ENCODE data around the gene NOP56.
"Not testable (repeated sequence)": the region's sequence is repeated elsewhere in the genome, so short reads cannot be mapped to it uniquely, and the experiment has no call there.

NOP56 gene

GRCh38 chr20:2694519-2694918 is 42.1 kb downstream of the NOP56 start:
- peaks cover 18% of the 10 kb centered on the region for H3K4me1 ChIP-seq (ENCODE audit: control insufficient read depth, insufficient read depth, low read length)
- peaks cover 0 to 2% of the 10 kb centered on the region in 2 donors for H3K27me3 ChIP-seq (ENCODE audit: control insufficient read depth in 1 of 2, insufficient read depth in 2 of 2, low read length in 2 of 2)
- H3K4me3 ChIP-seq (ENCODE audit: low read length in 2 of 2): no peak overlapping the region
- H3K27ac ChIP-seq (ENCODE audit: low read length): no peak overlapping the region
- no peak overlapping the region for H3K9ac ChIP-seq (ENCODE audit: low read length in 2 of 2)
- H3K9me3 ChIP-seq (ENCODE audit: control insufficient read depth in 2 of 2, low read length in 2 of 2): no peaks in the 10 kb centered on the region
- H3K36me3 ChIP-seq (ENCODE audit: control insufficient read depth in 2 of 2, insufficient read depth in 2 of 2, low read length in 2 of 2): no peaks in the 10 kb centered on the region

GRCh38 chr20:2695206-2695983 is 43.0 kb downstream of the NOP56 start:
- H3K36me3 ChIP-seq (ENCODE audit: control insufficient read depth in 2 of 2, insufficient read depth in 2 of 2, low read length in 2 of 2): no peaks in the 10 kb centered on the region
- H3K27ac ChIP-seq (ENCODE audit: low read length): no peak overlapping the region
- H3K9ac ChIP-seq (ENCODE audit: low read length in 2 of 2): no peak overlapping the region
- no peak overlapping the region for H3K4me3 ChIP-seq (ENCODE audit: low read length in 2 of 2)
- H3K27me3 ChIP-seq (ENCODE audit: control insufficient read depth in 1 of 2, insufficient read depth in 2 of 2, low read length in 2 of 2): peaks cover 0 to 2% of the 10 kb centered on the region in 2 donors
- no peaks in the 10 kb centered on the region for H3K9me3 ChIP-seq (ENCODE audit: control insufficient read depth in 2 of 2, low read length in 2 of 2)
- H3K4me1 ChIP-seq (ENCODE audit: control insufficient read depth, insufficient read depth, low read length): peaks cover 18% of the 10 kb centered on the region

- H3K27me3 ChIP-seq (ENCODE audit: control insufficient read depth in 1 of 2, insufficient read depth in 2 of 2, low read length in 2 of 2); H3K4me3 ChIP-seq (ENCODE audit: low read length in 2 of 2); H3K9ac ChIP-seq (ENCODE audit: low read length in 2 of 2); H3K9me3 ChIP-seq (ENCODE audit: control insufficient read depth in 2 of 2, low read length in 2 of 2); H3K36me3 ChIP-seq (ENCODE audit: control insufficient read depth in 2 of 2, insufficient read depth in 2 of 2, low read length in 2 of 2); H3K27ac ChIP-seq (ENCODE audit: low read length): not testable (repeated sequence)
- H3K4me1 ChIP-seq (ENCODE audit: control insufficient read depth, insufficient read depth, low read length): peaks cover 18% of the 10 kb centered on the region
Measured at GRCh38 chr20:2695984-2696525, 43.6 kb downstream of the NOP56 start.

- H3K27me3 ChIP-seq (ENCODE audit: control insufficient read depth in 1 of 2, insufficient read depth in 2 of 2, low read length in 2 of 2): peaks cover 0 to 2% of the 10 kb centered on the region in 2 donors
Measured at GRCh38 chr20:2696646-2697045, 44.2 kb downstream of the NOP56 start.

GRCh38 chr20:2697768-2698167 is 45.3 kb downstream of the NOP56 start:
- no peak overlapping the region for H3K27ac ChIP-seq (ENCODE audit: low read length)
- H3K9ac ChIP-seq (ENCODE audit: low read length in 2 of 2): no peak overlapping the region
- H3K4me3 ChIP-seq (ENCODE audit: low read length in 2 of 2): no peak overlapping the region
- peaks cover 10% of the 10 kb centered on the region for H3K4me1 ChIP-seq (ENCODE audit: control insufficient read depth, insufficient read depth, low read length)
- no peaks in the 10 kb centered on the region for H3K36me3 ChIP-seq (ENCODE audit: control insufficient read depth in 2 of 2, insufficient read depth in 2 of 2, low read length in 2 of 2)
- peaks cover 0 to 2% of the 10 kb centered on the region in 2 donors for H3K27me3 ChIP-seq (ENCODE audit: control insufficient read depth in 1 of 2, insufficient read depth in 2 of 2, low read length in 2 of 2)
- H3K9me3 ChIP-seq (ENCODE audit: control insufficient read depth in 2 of 2, low read length in 2 of 2): no peaks in the 10 kb centered on the region

More at GRCh38 chr20:2696646-2697045, 44.2 kb downstream of the NOP56 start:
- Histone ChIP-seq H3K9me3 (ENCODE audit: control insufficient read depth in 2 of 2, low read length in 2 of 2) (no peaks in the 10 kb centered on the region), H3K27ac (ENCODE audit: low read length) (no peak overlapping the region), H3K4me1 (ENCODE audit: control insufficient read depth, insufficient read depth, low read length) (peaks cover 16% of the 10 kb centered on the region), H3K36me3 (ENCODE audit: control insufficient read depth in 2 of 2, insufficient read depth in 2 of 2, low read length in 2 of 2) (no peaks in the 10 kb centered on the region), H3K4me3 (ENCODE audit: low read length in 2 of 2) (no peak overlapping the region), H3K9ac (ENCODE audit: low read length in 2 of 2) (no peak overlapping the region)

- H3K36me3 ChIP-seq (ENCODE audit: control insufficient read depth in 2 of 2, insufficient read depth in 2 of 2, low read length in 2 of 2): no peaks in the 10 kb centered on the region
- H3K4me3 ChIP-seq (ENCODE audit: low read length in 2 of 2): no peak overlapping the region
- H3K4me1 ChIP-seq (ENCODE audit: control insufficient read depth, insufficient read depth, low read length): peaks cover 10% of the 10 kb centered on the region
- peaks cover 0 to 2% of the 10 kb centered on the region in 2 donors for H3K27me3 ChIP-seq (ENCODE audit: control insufficient read depth in 1 of 2, insufficient read depth in 2 of 2, low read length in 2 of 2)
- H3K9me3 ChIP-seq (ENCODE audit: control insufficient read depth in 2 of 2, low read length in 2 of 2): no peaks in the 10 kb centered on the region
- no peak overlapping the region for H3K9ac ChIP-seq (ENCODE audit: low read length in 2 of 2)
- H3K27ac ChIP-seq (ENCODE audit: low read length): no peak overlapping the region
Measured at GRCh38 chr20:2698186-2698817, 45.9 kb downstream of the NOP56 start.

GRCh38 chr20:2698912-2699311 is 46.5 kb downstream of the NOP56 start:
- Histone ChIP-seq H3K27me3 (ENCODE audit: control insufficient read depth in 1 of 2, insufficient read depth in 2 of 2, low read length in 2 of 2) (peaks cover 0 to 2% of the 10 kb centered on the region in 2 donors), H3K4me1 (ENCODE audit: control insufficient read depth, insufficient read depth, low read length) (peaks cover 7% of the 10 kb centered on the region), H3K27ac (ENCODE audit: low read length) (no peak overlapping the region)

GRCh38 chr20:2699775-2700413 is 47.5 kb downstream of the NOP56 start:
- H3K27me3 ChIP-seq (ENCODE audit: control insufficient read depth in 1 of 2, insufficient read depth in 2 of 2, low read length in 2 of 2): no peaks in the 10 kb centered on the region
- H3K4me3 ChIP-seq (ENCODE audit: low read length in 2 of 2): no peak overlapping the region
- no peak overlapping the region for H3K9ac ChIP-seq (ENCODE audit: low read length in 2 of 2)
- no peaks in the 10 kb centered on the region for H3K36me3 ChIP-seq (ENCODE audit: control insufficient read depth in 2 of 2, insufficient read depth in 2 of 2, low read length in 2 of 2)
- H3K27ac ChIP-seq (ENCODE audit: low read length): no peak overlapping the region
- no peaks in the 10 kb centered on the region for H3K4me1 ChIP-seq (ENCODE audit: control insufficient read depth, insufficient read depth, low read length)
- no peaks in the 10 kb centered on the region for H3K9me3 ChIP-seq (ENCODE audit: control insufficient read depth in 2 of 2, low read length in 2 of 2)

More at GRCh38 chr20:2698912-2699311, 46.5 kb downstream of the NOP56 start:
- Histone ChIP-seq H3K36me3 (ENCODE audit: control insufficient read depth in 2 of 2, insufficient read depth in 2 of 2, low read length in 2 of 2) (no peaks in the 10 kb centered on the region), H3K9ac (ENCODE audit: low read length in 2 of 2) (no peak overlapping the region), H3K9me3 (ENCODE audit: control insufficient read depth in 2 of 2, low read length in 2 of 2) (no peaks in the 10 kb centered on the region), H3K4me3 (ENCODE audit: low read length in 2 of 2) (no peak overlapping the region)

GRCh38 chr20:2700913-2701620 is 48.6 kb downstream of the NOP56 start:
- H3K9ac ChIP-seq (ENCODE audit: low read length in 2 of 2): no peak overlapping the region
- no peaks in the 10 kb centered on the region for H3K27me3 ChIP-seq (ENCODE audit: control insufficient read depth in 1 of 2, insufficient read depth in 2 of 2, low read length in 2 of 2)
- no peak overlapping the region for H3K4me3 ChIP-seq (ENCODE audit: low read length in 2 of 2)
- no peaks in the 10 kb centered on the region for H3K36me3 ChIP-seq (ENCODE audit: control insufficient read depth in 2 of 2, insufficient read depth in 2 of 2, low read length in 2 of 2)
- no peaks in the 10 kb centered on the region for H3K4me1 ChIP-seq (ENCODE audit: control insufficient read depth, insufficient read depth, low read length)
- no peaks in the 10 kb centered on the region for H3K9me3 ChIP-seq (ENCODE audit: control insufficient read depth in 2 of 2, low read length in 2 of 2)
- H3K27ac ChIP-seq (ENCODE audit: low read length): no peak overlapping the region

GRCh38 chr20:2701671-2702081 is 49.2 kb downstream of the NOP56 start:
- no peaks in the 10 kb centered on the region for H3K9me3 ChIP-seq (ENCODE audit: control insufficient read depth in 2 of 2, low read length in 2 of 2)
- no peaks in the 10 kb centered on the region for H3K27me3 ChIP-seq (ENCODE audit: control insufficient read depth in 1 of 2, insufficient read depth in 2 of 2, low read length in 2 of 2)
- H3K27ac ChIP-seq (ENCODE audit: low read length): no peak overlapping the region
- H3K4me3 ChIP-seq (ENCODE audit: low read length in 2 of 2): no peak overlapping the region
- no peak overlapping the region for H3K9ac ChIP-seq (ENCODE audit: low read length in 2 of 2)
- peaks cover 0 to 3% of the 10 kb centered on the region in 2 donors for H3K36me3 ChIP-seq (ENCODE audit: control insufficient read depth in 2 of 2, insufficient read depth in 2 of 2, low read length in 2 of 2)
- no peaks in the 10 kb centered on the region for H3K4me1 ChIP-seq (ENCODE audit: control insufficient read depth, insufficient read depth, low read length)
